Fibroblast of lung (primary cell): ENCODE measurements around the gene MRPL4. TPM values are rescaled to one million over a fixed set of nuclear protein-coding genes. Genes with fewer than 3 reads are reported as not detected.

Experiments used
- DNase-seq, 2 donors: peaks; one replicate each; pipeline versions ENCODE4 v3.0.0 to v3.0.0-alpha.2; 2010; ENCODE audit warnings: low read depth in 2 of 2
- H2AFZ ChIP-seq: 2 replicates; pipeline ENCODE4 v1.5.1; 2012; ENCODE audit warnings: low read length, control low read depth, inconsistent platforms
- H3K27ac ChIP-seq: 2 replicates; pipeline ENCODE4 v1.5.1; 2011; ENCODE audit warnings: low read length, control low read depth; ENCODE audit not compliant: insufficient read depth
- H3K27me3 ChIP-seq: 2 replicates; pipeline ENCODE4 v1.5.1; 2011; ENCODE audit warnings: mild to moderate bottlenecking, low read length; ENCODE audit not compliant: control insufficient read depth, insufficient read depth
- H3K36me3 ChIP-seq: 2 replicates; pipeline ENCODE4 v1.5.1; 2011; ENCODE audit warnings: low read length; ENCODE audit not compliant: control insufficient read depth, insufficient read depth
- H3K4me1 ChIP-seq: 2 replicates; pipeline ENCODE4 v1.5.1; 2011; ENCODE audit warnings: low read length; ENCODE audit not compliant: control insufficient read depth, insufficient read depth; ENCODE audit errors: extremely low read depth
- H3K4me2 ChIP-seq: 2 replicates; pipeline ENCODE4 v1.5.1; 2011; ENCODE audit warnings: low read length, control low read depth; ENCODE audit not compliant: insufficient read depth; ENCODE audit errors: extremely low read depth
- H3K4me3 ChIP-seq, 4 experiments: fragments of 200-600 bp in 1 of 4; sonication (generic) in 1 of 4; replicated peaks in 1 of 4; 2 replicates each; pipeline ENCODE4 v1.5.1; 2011 to 2016; ENCODE audit warnings: low read length in 4 of 4, low read depth in 3 of 4, mild to moderate bottlenecking in 3 of 4, control low read depth in 2 of 4, inconsistent platforms in 1 of 4, mixed read lengths in 1 of 4; ENCODE audit not compliant: insufficient read depth in 1 of 4; ENCODE audit errors: control extremely low read depth in 1 of 4
- H3K79me2 ChIP-seq: 2 replicates; pipeline ENCODE4 v1.5.1; 2012; ENCODE audit warnings: mild to moderate bottlenecking, low read length, inconsistent platforms; ENCODE audit not compliant: control insufficient read depth, insufficient read depth
- H3K9ac ChIP-seq: 2 replicates; pipeline ENCODE4 v1.5.1; 2011; ENCODE audit warnings: mild to moderate bottlenecking, low read length, control low read depth; ENCODE audit not compliant: insufficient read depth
- H3K9me3 ChIP-seq: 2 replicates; pipeline ENCODE4 v1.5.1; 2012; ENCODE audit warnings: low read depth, low read length; ENCODE audit not compliant: control insufficient read depth, insufficient read depth
- H4K20me1 ChIP-seq: 2 replicates; pipeline ENCODE4 v1.5.1; 2011; ENCODE audit warnings: low read length; ENCODE audit not compliant: control insufficient read depth, insufficient read depth; ENCODE audit errors: extremely low read depth
- EZH2 ChIP-seq: IDR thresholded peaks from 2 replicates; pipeline ENCODE4 v1.5.1; 2012; ENCODE audit warnings: low read length, control low read depth, mild to moderate bottlenecking; ENCODE audit errors: missing control alignments
- polyA plus RNA-seq, 2 donors: library from polyadenylated mRNA; depleted of rRNA in 1 of 2; stranded (reverse) in 1 of 2; unstranded in 1 of 2; fragments of >200 nt; gene quantifications; 2 replicates each; pipeline ENCODE4 v1.2.1, GENCODE V29; 2011 to 2012; ENCODE audit warnings: missing spikeins in 1 of 2
- total RNA-seq: library from RNA; depleted of rRNA; stranded (reverse); fragments of >200 nt; gene quantifications from 2 replicates; pipeline ENCODE4 v1.2.1, GENCODE V29; 2014
- TF ChIP-seq, protein P1 (sequence below), 2 donors: IDR thresholded peaks in 1 of 2; conservative IDR thresholded peaks in 1 of 2; 1 replicate in 1 of 2; 2 replicates in 1 of 2; pipeline ENCODE4 v1.5.1; 2011 to 2012; ENCODE audit warnings: low read length in 2 of 2, control low read depth in 1 of 2, inconsistent platforms in 1 of 2, low read depth in 1 of 2, mild to moderate bottlenecking in 1 of 2

MRPL4 gene
- total and polyA plus RNA-seq, 2 donors (not counting 1 experiment from before 2014, with no cell fraction given): 17.2 to 25.7 TPM

DNA sequence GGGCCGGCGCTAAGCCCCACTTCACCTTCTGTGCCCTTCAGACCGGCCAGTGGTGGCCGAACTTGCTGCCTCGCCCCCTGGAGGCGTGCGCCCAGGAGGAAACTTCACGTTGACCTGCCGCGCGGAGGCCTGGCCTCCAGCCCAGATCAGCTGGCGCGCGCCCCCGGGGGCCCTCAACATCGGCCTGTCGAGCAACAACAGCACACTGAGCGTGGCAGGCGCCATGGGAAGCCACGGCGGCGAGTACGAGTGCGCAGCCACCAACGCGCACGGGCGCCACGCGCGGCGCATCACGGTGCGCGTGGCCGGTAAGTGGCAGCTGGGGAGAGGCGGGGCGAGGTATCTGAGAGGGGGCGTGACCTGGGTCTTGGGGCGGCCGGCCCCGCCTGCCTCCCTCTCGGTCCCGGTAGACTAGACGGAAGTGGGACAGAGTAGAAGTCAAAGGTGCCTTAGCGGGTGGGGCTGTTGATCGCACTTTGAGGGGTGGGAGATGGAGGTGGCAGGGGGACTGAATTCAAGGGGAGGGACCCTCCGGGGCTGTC, 43.4 kb downstream of the MRPL4 start:
- Histone ChIP-seq H2AFZ (no peak overlapping the region), H3K9me3 (no peaks in the 10 kb centered on the region), H3K36me3 (no peaks in the 10 kb centered on the region), H4K20me1 (no peaks in the 10 kb centered on the region), H3K79me2 (no peaks in the 10 kb centered on the region), H3K4me2 (peak overlapping the region; percentile 23), H3K27me3 (peaks cover 44% of the 10 kb centered on the region), H3K4me3 (no peak overlapping the region), H3K27ac (no peak overlapping the region), H3K4me1 (peaks cover 8% of the 10 kb centered on the region), H3K9ac (no peak overlapping the region)
- TF ChIP-seq EZH2: no peak
- TF ChIP-seq, protein P1, sequence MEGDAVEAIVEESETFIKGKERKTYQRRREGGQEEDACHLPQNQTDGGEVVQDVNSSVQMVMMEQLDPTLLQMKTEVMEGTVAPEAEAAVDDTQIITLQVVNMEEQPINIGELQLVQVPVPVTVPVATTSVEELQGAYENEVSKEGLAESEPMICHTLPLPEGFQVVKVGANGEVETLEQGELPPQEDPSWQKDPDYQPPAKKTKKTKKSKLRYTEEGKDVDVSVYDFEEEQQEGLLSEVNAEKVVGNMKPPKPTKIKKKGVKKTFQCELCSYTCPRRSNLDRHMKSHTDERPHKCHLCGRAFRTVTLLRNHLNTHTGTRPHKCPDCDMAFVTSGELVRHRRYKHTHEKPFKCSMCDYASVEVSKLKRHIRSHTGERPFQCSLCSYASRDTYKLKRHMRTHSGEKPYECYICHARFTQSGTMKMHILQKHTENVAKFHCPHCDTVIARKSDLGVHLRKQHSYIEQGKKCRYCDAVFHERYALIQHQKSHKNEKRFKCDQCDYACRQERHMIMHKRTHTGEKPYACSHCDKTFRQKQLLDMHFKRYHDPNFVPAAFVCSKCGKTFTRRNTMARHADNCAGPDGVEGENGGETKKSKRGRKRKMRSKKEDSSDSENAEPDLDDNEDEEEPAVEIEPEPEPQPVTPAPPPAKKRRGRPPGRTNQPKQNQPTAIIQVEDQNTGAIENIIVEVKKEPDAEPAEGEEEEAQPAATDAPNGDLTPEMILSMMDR (conservative IDR thresholded peaks at IDR 0.05 in 1 of 2, IDR thresholded peaks at IDR 0.05 in 1 of 2; ENCODE audit: low read depth in 1 of 2, low read length in 2 of 2): no peak
- DNase-seq: no peak

DNA sequence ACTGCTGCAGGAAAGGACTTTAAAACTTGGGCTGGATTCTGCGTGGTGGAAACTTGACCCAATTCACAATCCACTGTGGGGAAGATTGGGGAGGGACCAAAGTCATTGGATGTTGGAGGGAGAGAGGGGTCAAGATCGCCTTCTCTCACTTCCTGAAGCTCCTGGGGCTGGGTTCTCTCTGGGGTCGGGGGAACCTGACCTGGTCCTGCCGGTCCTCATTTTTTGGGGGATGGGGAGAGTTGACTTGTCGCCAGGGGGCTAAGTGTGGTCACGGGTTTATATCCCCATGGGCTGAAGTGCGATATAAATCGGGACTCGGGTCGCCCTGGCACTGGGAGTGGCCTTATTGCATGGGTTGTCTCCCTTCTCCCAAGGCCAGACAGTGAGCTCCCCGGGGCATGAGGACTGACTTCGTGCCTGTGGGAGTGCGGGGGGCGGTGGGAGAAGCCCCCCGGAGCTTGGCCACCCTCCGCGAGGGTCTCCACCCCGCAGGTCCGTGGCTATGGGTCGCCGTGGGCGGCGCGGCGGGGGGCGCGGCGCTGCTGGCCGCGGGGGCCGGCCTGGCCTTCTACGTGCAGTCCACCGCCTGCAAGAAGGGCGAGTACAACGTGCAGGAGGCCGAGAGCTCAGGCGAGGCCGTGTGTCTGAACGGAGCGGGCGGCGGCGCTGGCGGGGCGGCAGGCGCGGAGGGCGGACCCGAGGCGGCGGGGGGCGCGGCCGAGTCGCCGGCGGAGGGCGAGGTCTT, 44.0 kb downstream of the MRPL4 start:
- no peak for DNase-seq
- H4K20me1 ChIP-seq: no peaks in the 10 kb centered on the region
- H3K9me3 ChIP-seq: no peaks in the 10 kb centered on the region
- no peak overlapping the region for H3K9ac ChIP-seq
- H3K27ac ChIP-seq: no peak overlapping the region
- TF ChIP-seq EZH2: peak; percentile 17
- TF ChIP-seq, protein P1 (conservative IDR thresholded peaks at IDR 0.05 in 1 of 2, IDR thresholded peaks at IDR 0.05 in 1 of 2; ENCODE audit: low read depth in 1 of 2, low read length in 2 of 2): no peak
- H3K4me1 ChIP-seq: peaks cover 4% of the 10 kb centered on the region
- no peaks in the 10 kb centered on the region for H3K79me2 ChIP-seq
- H2AFZ ChIP-seq: no peak overlapping the region
- H3K36me3 ChIP-seq: no peaks in the 10 kb centered on the region
- H3K4me2 ChIP-seq: no peak overlapping the region
- peaks cover 38% of the 10 kb centered on the region for H3K27me3 ChIP-seq
- H3K4me3 ChIP-seq: no peak overlapping the region

DNA sequence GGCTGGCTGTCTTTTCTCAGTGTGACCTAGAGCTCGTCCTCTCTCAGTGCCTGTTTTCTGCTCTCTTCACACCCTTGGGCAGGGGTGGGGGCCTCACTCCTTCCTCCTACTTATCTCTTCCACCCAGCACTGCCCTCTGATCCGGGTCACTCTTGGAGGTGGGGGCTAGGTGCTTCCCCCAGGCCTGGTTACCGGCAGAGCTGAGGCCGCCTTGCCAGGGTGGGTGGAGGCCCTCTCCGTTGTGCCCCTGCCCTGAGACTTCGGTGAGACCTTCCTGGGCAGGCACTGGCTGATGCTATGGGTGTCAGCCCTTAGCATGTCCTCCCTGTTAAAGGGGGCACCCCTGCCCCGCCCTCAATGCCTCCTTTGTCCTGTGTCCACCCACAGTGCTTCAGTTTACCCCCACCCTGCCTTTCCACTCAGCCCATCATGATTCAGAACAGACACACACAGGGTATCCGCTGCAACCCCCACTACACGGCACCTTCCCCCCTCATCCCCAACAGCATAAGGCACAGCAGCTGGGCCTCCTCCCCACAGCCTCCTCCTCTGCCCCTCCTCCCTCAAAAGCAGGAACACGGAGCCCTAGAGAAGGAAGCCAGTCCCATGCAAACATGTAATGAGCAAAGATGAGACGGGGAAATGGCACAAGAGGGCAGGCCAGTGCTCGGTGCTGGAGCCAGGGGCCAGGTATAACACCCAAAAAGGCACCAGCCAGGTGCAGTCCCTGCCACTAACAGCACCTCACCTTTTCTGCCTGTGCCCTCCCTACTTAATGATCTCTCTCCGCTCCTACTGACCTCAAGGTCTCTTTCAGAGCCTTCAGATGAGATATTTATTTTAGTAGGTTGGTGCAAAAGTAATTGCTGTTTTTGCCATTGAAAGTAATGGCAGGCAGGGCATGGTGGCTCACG, 47.8 kb downstream of the MRPL4 start:
- H4K20me1 ChIP-seq: no peaks in the 10 kb centered on the region
- no peaks in the 10 kb centered on the region for H3K36me3 ChIP-seq
- no peaks in the 10 kb centered on the region for H3K79me2 ChIP-seq
- no peak for TF ChIP-seq EZH2
- TF ChIP-seq, protein P1 (conservative IDR thresholded peaks at IDR 0.05 in 1 of 2, IDR thresholded peaks at IDR 0.05 in 1 of 2; ENCODE audit: low read depth in 1 of 2, low read length in 2 of 2): no peak
- H3K27ac ChIP-seq: no peak overlapping the region
- no peak overlapping the region for H3K9ac ChIP-seq
- DNase-seq: no peak
- H3K27me3 ChIP-seq: peaks cover 11% of the 10 kb centered on the region
- H3K9me3 ChIP-seq: no peaks in the 10 kb centered on the region
- no peak overlapping the region for H2AFZ ChIP-seq
- peaks cover 3% of the 10 kb centered on the region for H3K4me1 ChIP-seq
- no peak overlapping the region for H3K4me2 ChIP-seq
- H3K4me3 ChIP-seq: no peak overlapping the region
